H9 (cell line): ENCODE results near the gene LRMDA. TPM values are rescaled to one million over a fixed set of nuclear protein-coding genes. Genes with fewer than 3 reads are reported as not detected.

ENCODE experiments used
- DNase-seq: peaks from one replicate; pipeline ENCODE4 v3.0.0-alpha.2; 2017
- H2AFZ ChIP-seq: one replicate; pipeline ENCODE4 v1.6.1; 2013; ENCODE audit warnings: mild to moderate bottlenecking, low read length, control low read depth, moderate library complexity
- H2AK5ac ChIP-seq: 2 replicates; pipeline ENCODE4 v1.6.1; 2013; ENCODE audit warnings: low read length, control low read depth, mixed read lengths; ENCODE audit not compliant: insufficient read length
- H2BK120ac ChIP-seq: one replicate; pipeline ENCODE4 v1.6.1; 2013; ENCODE audit warnings: low read depth, mild to moderate bottlenecking, low read length, control low read depth, inconsistent platforms; ENCODE audit not compliant: poor library complexity, severe bottlenecking
- H2BK12ac ChIP-seq: 2 replicates; pipeline ENCODE4 v1.6.1; 2013; ENCODE audit warnings: low read length, control low read depth, mixed read lengths, low read depth; ENCODE audit not compliant: insufficient read length
- H2BK15ac ChIP-seq: 2 replicates; pipeline ENCODE4 v1.6.1; 2013; ENCODE audit warnings: low read depth, low read length, control low read depth
- H2BK20ac ChIP-seq: one replicate; pipeline ENCODE4 v1.6.1; 2013; ENCODE audit warnings: low read depth, mild to moderate bottlenecking, low read length, control low read depth, inconsistent platforms; ENCODE audit not compliant: poor library complexity, severe bottlenecking
- H2BK5ac ChIP-seq: 2 replicates; pipeline ENCODE4 v1.6.1; 2013; ENCODE audit warnings: low read length, control low read depth, mixed read lengths; ENCODE audit not compliant: insufficient read length
- H3K14ac ChIP-seq: 2 replicates; pipeline ENCODE4 v1.6.1; 2013; ENCODE audit warnings: low read length, control low read depth; ENCODE audit not compliant: insufficient read depth
- H3K18ac ChIP-seq: 2 replicates; pipeline ENCODE4 v1.6.1; 2013; ENCODE audit warnings: low read depth, mild to moderate bottlenecking, mixed read lengths, low read length, control low read depth; ENCODE audit not compliant: insufficient read length
- H3K23ac ChIP-seq: 2 replicates; pipeline ENCODE4 v1.6.1; 2013; ENCODE audit warnings: low read length, control low read depth, mixed read lengths, low read depth; ENCODE audit not compliant: insufficient read length
- H3K23me2 ChIP-seq: 2 replicates; pipeline ENCODE4 v1.6.1; 2013; ENCODE audit warnings: low read depth, mild to moderate bottlenecking, mixed read lengths, low read length, control low read depth; ENCODE audit not compliant: insufficient read length, poor library complexity, severe bottlenecking
- H3K27ac ChIP-seq: 2 replicates; pipeline ENCODE4 v1.5.1; 2013; ENCODE audit warnings: low read length, control low read depth, mixed read lengths, low read depth; ENCODE audit not compliant: insufficient read length
- H3K27me3 ChIP-seq: 2 replicates; pipeline ENCODE4 v1.6.1; 2013; ENCODE audit warnings: low read length, control low read depth, inconsistent platforms; ENCODE audit not compliant: insufficient read depth
- H3K4ac ChIP-seq: 2 replicates; pipeline ENCODE4 v1.6.1; 2013; ENCODE audit warnings: low read depth, mild to moderate bottlenecking, control low read depth, inconsistent platforms, low read length, moderate library complexity
- H3K4me1 ChIP-seq: 2 replicates; pipeline ENCODE4 v1.6.1; 2013; ENCODE audit warnings: low read length, control low read depth, inconsistent platforms; ENCODE audit not compliant: insufficient read depth
- H3K4me2 ChIP-seq: 2 replicates; pipeline ENCODE4 v1.6.1; 2013; ENCODE audit warnings: low read length, control low read depth, mixed read lengths; ENCODE audit not compliant: insufficient read length, insufficient read depth
- H3K56ac ChIP-seq: 2 replicates; pipeline ENCODE4 v1.6.1; 2013; ENCODE audit warnings: low read depth, mild to moderate bottlenecking, mixed read lengths, low read length, control low read depth; ENCODE audit not compliant: insufficient read length
- H3K79me1 ChIP-seq: 2 replicates; pipeline ENCODE4 v1.6.1; 2013; ENCODE audit warnings: low read depth, mild to moderate bottlenecking, moderate library complexity, low read length, control low read depth, inconsistent platforms; ENCODE audit not compliant: insufficient read depth, poor library complexity, severe bottlenecking
- H3K79me2 ChIP-seq: 2 replicates; pipeline ENCODE4 v1.6.1; 2013; ENCODE audit warnings: low read length, control low read depth, inconsistent platforms; ENCODE audit not compliant: insufficient read depth
- H3K9ac ChIP-seq: 2 replicates; pipeline ENCODE4 v1.6.1; 2013; ENCODE audit warnings: low read length, control low read depth, mixed read lengths; ENCODE audit not compliant: insufficient read length; ENCODE audit errors: extremely low read depth
- H3K9me3 ChIP-seq: one replicate; pipeline ENCODE4 v1.6.1; 2013; ENCODE audit warnings: low read depth, low read length, inconsistent platforms; ENCODE audit not compliant: control insufficient read depth
- H3T11ph ChIP-seq: one replicate; pipeline ENCODE4 v1.6.1; 2013; ENCODE audit warnings: mild to moderate bottlenecking, low read length, control low read depth, inconsistent platforms
- H4K20me1 ChIP-seq: one replicate; pipeline ENCODE4 v1.6.1; 2013; ENCODE audit not compliant: control insufficient read depth, insufficient read length, insufficient read depth
- H4K5ac ChIP-seq: 2 replicates; pipeline ENCODE4 v1.6.1; 2013; ENCODE audit warnings: low read depth, mild to moderate bottlenecking, mixed read lengths, low read length, control low read depth; ENCODE audit not compliant: insufficient read length
- H4K8ac ChIP-seq: replicated peaks from 2 replicates; pipeline ENCODE4 v1.6.1; 2013; ENCODE audit warnings: low read length, control low read depth, mixed read lengths, low read depth; ENCODE audit not compliant: insufficient read length
- H4K91ac ChIP-seq: 2 replicates; pipeline ENCODE4 v1.6.1; 2013; ENCODE audit warnings: low read depth, mild to moderate bottlenecking, moderate library complexity, mixed read lengths, low read length, control low read depth; ENCODE audit not compliant: insufficient read length
- H3K27ac Mint-ChIP-seq, 3 experiments: 2 replicates in 2 of 3; 3 replicates in 1 of 3; pipeline ENCODE4 v1.8.0; 2020 to 2021; ENCODE audit warnings: mixed read lengths in 3 of 3, mild to moderate bottlenecking in 1 of 3, moderate library complexity in 1 of 3
- H3K27me3 Mint-ChIP-seq: 2 replicates; pipeline ENCODE4 v1.8.0; 2021; ENCODE audit warnings: low read depth, mild to moderate bottlenecking, moderate library complexity, mixed read lengths
- H3K36me3 Mint-ChIP-seq, 3 experiments: 2 replicates in 2 of 3; 3 replicates in 1 of 3; pipeline ENCODE4 v1.8.0; 2020 to 2021; ENCODE audit warnings: low read depth in 3 of 3, mixed read lengths in 3 of 3; ENCODE audit not compliant: insufficient read depth in 1 of 3
- H3K4me1 Mint-ChIP-seq, 2 experiments: 2 replicates each; pipeline ENCODE4 v1.8.0; 2020; ENCODE audit warnings: mixed read lengths in 2 of 2
- H3K4me3 Mint-ChIP-seq, 2 experiments: 2 replicates in 1 of 2; 3 replicates in 1 of 2; pipeline ENCODE4 v1.8.0; 2020 to 2021; ENCODE audit warnings: mild to moderate bottlenecking in 2 of 2, mixed read lengths in 2 of 2, moderate library complexity in 1 of 2
- H3K9me3 Mint-ChIP-seq, 2 experiments: 2 replicates in 1 of 2; 3 replicates in 1 of 2; pipeline ENCODE4 v1.8.0; 2020; ENCODE audit warnings: mild to moderate bottlenecking in 2 of 2, mixed read lengths in 2 of 2, moderate library complexity in 1 of 2
- WGBS: extraction: QIAGEN DNeasy Blood & Tissue Kit; methylation state at CpG from one replicate; pipeline ENCODE4 v1.1.7; 2013; ENCODE audit warnings: missing lambda C conversion rate, low lambda C conversion rate, mixed read lengths; ENCODE audit not compliant: insufficient read length; ENCODE audit errors: extremely low coverage; 5-methylcytosine and 5-hydroxymethylcytosine counted together
- total RNA-seq: library from RNA; stranded (reverse); gene quantifications from 2 replicates; pipeline ENCODE4 v1.2.1, GENCODE V29; 2021
- TF ChIP-seq, protein P1 (sequence below): fragments of 200-600 bp; sonication (generic); conservative IDR thresholded peaks from 3 replicates; pipeline ENCODE4 v1.8.0; 2021; ENCODE audit warnings: antibody characterized with exemption, mild to moderate bottlenecking

Gene LRMDA
- total RNA-seq, 1 experiment from 2014 or later = 1.8 TPM

DNA sequence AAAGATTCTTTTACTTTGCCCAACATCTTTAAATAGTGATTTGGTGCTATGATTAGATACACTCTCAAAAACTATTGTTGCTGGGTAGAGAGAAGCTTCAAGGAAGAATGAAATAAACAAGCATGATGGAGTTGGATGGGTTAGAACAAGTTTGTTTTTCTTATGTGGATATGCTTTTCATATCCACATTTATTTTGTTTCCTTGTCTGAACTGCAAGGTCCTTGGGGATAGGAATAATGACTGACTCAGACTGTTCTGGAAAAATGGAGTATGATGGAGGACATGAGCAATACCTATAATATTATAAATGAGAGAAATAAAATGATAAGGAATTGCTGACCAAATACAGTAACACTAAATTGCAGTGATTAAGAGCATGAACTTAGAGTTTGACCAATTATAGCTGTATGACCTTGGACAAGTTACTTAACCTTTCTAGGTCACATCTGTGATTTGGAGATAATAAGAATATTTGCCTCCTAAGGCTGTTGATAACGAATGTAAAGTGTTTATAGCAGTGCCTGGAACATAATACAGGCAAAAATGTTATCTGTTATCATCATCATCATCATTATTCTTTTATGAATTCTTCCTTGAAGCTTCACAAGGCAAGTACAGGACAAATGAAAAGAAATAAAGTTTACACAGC lies 847.5 kb downstream of the LRMDA start:
- Histone ChIP-seq H4K20me1 (no peaks in the 10 kb centered on the region), H2BK120ac (no peak overlapping the region), H2BK20ac (no peak overlapping the region), H3K4ac (no peak overlapping the region), H3K14ac (no peak overlapping the region), H2AK5ac (no peak overlapping the region), H3K4me2 (no peak overlapping the region), H2BK5ac (no peak overlapping the region), H2BK12ac (no peak overlapping the region), H3K27ac (no peak overlapping the region), H4K5ac (no peak overlapping the region), H4K91ac (no peak overlapping the region), H2AFZ (no peak overlapping the region), H3T11ph (no peak overlapping the region), H4K8ac (no peak overlapping the region), H3K79me1 (no peaks in the 10 kb centered on the region), H3K9me3 (no peaks in the 10 kb centered on the region), H3K23me2 (no peaks in the 10 kb centered on the region), H2BK15ac (no peak overlapping the region), H3K27me3 (no peaks in the 10 kb centered on the region), H3K79me2 (no peaks in the 10 kb centered on the region), H3K23ac (no peak overlapping the region), H3K4me1 (peaks cover 2% of the 10 kb centered on the region; the same call in 1 of the 2 replicates), H3K56ac (no peak overlapping the region), H3K9ac (no peak overlapping the region), H3K18ac (no peak overlapping the region)
- no peaks in the 10 kb centered on the region; the same call in 1 of the 2 replicates for H3K27me3 Mint-ChIP-seq
- no peak overlapping the region for H3K27ac Mint-ChIP-seq
- WGBS = no CpG with 5 or more reads among the region's 1 CpG
- TF ChIP-seq, protein P1, sequence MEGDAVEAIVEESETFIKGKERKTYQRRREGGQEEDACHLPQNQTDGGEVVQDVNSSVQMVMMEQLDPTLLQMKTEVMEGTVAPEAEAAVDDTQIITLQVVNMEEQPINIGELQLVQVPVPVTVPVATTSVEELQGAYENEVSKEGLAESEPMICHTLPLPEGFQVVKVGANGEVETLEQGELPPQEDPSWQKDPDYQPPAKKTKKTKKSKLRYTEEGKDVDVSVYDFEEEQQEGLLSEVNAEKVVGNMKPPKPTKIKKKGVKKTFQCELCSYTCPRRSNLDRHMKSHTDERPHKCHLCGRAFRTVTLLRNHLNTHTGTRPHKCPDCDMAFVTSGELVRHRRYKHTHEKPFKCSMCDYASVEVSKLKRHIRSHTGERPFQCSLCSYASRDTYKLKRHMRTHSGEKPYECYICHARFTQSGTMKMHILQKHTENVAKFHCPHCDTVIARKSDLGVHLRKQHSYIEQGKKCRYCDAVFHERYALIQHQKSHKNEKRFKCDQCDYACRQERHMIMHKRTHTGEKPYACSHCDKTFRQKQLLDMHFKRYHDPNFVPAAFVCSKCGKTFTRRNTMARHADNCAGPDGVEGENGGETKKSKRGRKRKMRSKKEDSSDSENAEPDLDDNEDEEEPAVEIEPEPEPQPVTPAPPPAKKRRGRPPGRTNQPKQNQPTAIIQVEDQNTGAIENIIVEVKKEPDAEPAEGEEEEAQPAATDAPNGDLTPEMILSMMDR = no peak
- H3K4me1 Mint-ChIP-seq = peaks cover 4 to 5% of the 10 kb centered on the region in 2 experiments; a peak in 2 of 4 replicates
- no peak overlapping the region for H3K4me3 Mint-ChIP-seq
- peaks cover 13 to 16% of the 10 kb centered on the region in 2 experiments; a peak in 4 of 5 replicates for H3K9me3 Mint-ChIP-seq
- H3K36me3 Mint-ChIP-seq = peaks cover 7 to 23% (median 8%) of the 10 kb centered on the region in 3 experiments; a peak in 5 of 7 replicates
- no peak for DNase-seq
